PFSK-1 (cell line): ENCODE results near the gene SLC10A6.

Experiments used
- FOXP2 ChIP-seq: optimal IDR thresholded peaks from 2 replicates; pipeline ENCODE3; 2011; ENCODE audit warnings: borderline replicate concordance, control low read depth, inconsistent platforms; ENCODE audit not compliant: insufficient read depth; ENCODE audit errors: extremely low read length, extremely low read depth
- POLR2AphosphoS5 ChIP-seq: IDR thresholded peaks from 2 replicates; pipeline ENCODE4 v1.6.1; 2012; ENCODE audit warnings: low read depth, mild to moderate bottlenecking, control low read depth, low read length, moderate library complexity
- REST ChIP-seq, 2 experiments: IDR thresholded peaks; 2 replicates each; pipeline versions ENCODE4 v1.6.1 to v1.8.0; 2011 to 2012; ENCODE audit warnings: low read depth in 2 of 2, low read length in 2 of 2, control low read depth in 1 of 2, inconsistent platforms in 1 of 2, mild to moderate bottlenecking in 1 of 2, moderate library complexity in 1 of 2; ENCODE audit not compliant: insufficient read depth in 1 of 2
- SIN3A ChIP-seq: IDR thresholded peaks from 2 replicates; pipeline ENCODE4 v1.6.1; 2012; ENCODE audit warnings: mild to moderate bottlenecking, low read length, moderate library complexity, borderline replicate concordance; ENCODE audit not compliant: insufficient read depth
- TAF1 ChIP-seq: IDR thresholded peaks from 2 replicates; pipeline ENCODE4 v1.6.1; 2012; ENCODE audit warnings: low read length, control low read depth, borderline replicate concordance; ENCODE audit not compliant: insufficient read depth

SLC10A6 gene

GRCh38 chr4:86879641-86880040 is 30.5 kb upstream of the SLC10A6 start:
- no peak for TF ChIP-seq POLR2AphosphoS5
- no peak for TF ChIP-seq FOXP2
- no peak for TF ChIP-seq SIN3A
- no peak for TF ChIP-seq TAF1
- no peak for TF ChIP-seq REST (IDR thresholded peaks at IDR 0.05; ENCODE audit: insufficient read depth in 1 of 2, low read depth in 2 of 2, low read length in 2 of 2)

GRCh38 chr4:86878640-86879039 is 29.5 kb upstream of the SLC10A6 start:
- no peak for TF ChIP-seq FOXP2
- no peak for TF ChIP-seq REST (IDR thresholded peaks at IDR 0.05; ENCODE audit: insufficient read depth in 1 of 2, low read depth in 2 of 2, low read length in 2 of 2)
- TF ChIP-seq TAF1, result no peak

GRCh38 chr4:86876894-86877685 is 27.9 kb upstream of the SLC10A6 start:
- TF ChIP-seq SIN3A (no peak), REST (IDR thresholded peaks at IDR 0.05; ENCODE audit: insufficient read depth in 1 of 2, low read depth in 2 of 2, low read length in 2 of 2) (no peak), TAF1 (no peak), FOXP2 (no peak), POLR2AphosphoS5 (no peak)

- TF ChIP-seq POLR2AphosphoS5, result no peak
- TF ChIP-seq FOXP2, result no peak
- no peak for TF ChIP-seq SIN3A
- no peak for TF ChIP-seq REST (IDR thresholded peaks at IDR 0.05; ENCODE audit: insufficient read depth in 1 of 2, low read depth in 2 of 2, low read length in 2 of 2)
- no peak for TF ChIP-seq TAF1
These were observed 23.0 kb upstream of the SLC10A6 start for GRCh38 chr4:86872135-86872534.
